Measurements from ENCODE around the gene SDHAF2. TPM values are rescaled to one million over a fixed set of nuclear protein-coding genes. Genes with fewer than 3 reads are reported as not detected.

The SDHAF2 gene
- total RNA-seq, 1 experiment from 2014 or later = 43.2 TPM

DNA sequence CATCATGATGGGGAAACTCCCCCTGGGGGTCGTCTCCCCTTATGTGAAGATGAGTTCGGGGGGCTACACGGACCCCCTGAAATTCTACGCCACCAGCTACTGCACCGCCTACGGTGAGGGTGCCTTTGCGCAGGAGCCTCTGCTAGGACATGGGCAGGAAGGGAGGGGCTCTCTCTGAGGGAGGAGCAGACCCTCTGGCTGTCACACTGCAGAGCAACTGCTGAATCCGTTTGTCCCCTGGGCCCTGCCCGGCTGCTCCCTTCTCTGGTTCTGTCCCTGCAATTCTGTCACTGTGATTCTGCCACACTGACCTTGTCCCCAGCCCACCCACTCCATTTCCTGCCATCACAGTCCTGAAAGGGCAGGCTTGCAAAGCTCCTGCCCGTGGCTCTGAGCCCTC is 51.9 kb downstream of the SDHAF2 start:
- DNase-seq (ENCODE audit: low read depth, low spot score) = no peak
- in situ Hi-C loops (cut with HindIII; ENCODE audit: low pct_unique_long_range_greater_than_20kb, low sequenced_read_pairs) = no loop called here
- ATAC-seq = no peak
- Histone ChIP-seq H3K4me3 (ENCODE audit: low read depth in 2 of 2, low read length in 2 of 2) (no peak overlapping the region), H3K9me3 (ENCODE audit: control insufficient read depth, insufficient read depth, low read depth, low read length) (no peaks in the 10 kb centered on the region), H3K27ac (ENCODE audit: low read length) (no peak overlapping the region), H3K4me1 (ENCODE audit: control insufficient read depth, insufficient read depth, low read length) (peaks cover 3% of the 10 kb centered on the region; the same call in 1 of the 2 replicates), H3K36me3 (ENCODE audit: control insufficient read depth, insufficient read depth, low read length) (no peaks in the 10 kb centered on the region), H3K27me3 (ENCODE audit: control insufficient read depth, insufficient read depth, low read length) (no peaks in the 10 kb centered on the region)
- no TSS peak for BruUV-seq (replicated peaks)
- intact Hi-C loops (cut with micrococcal nuclease; ENCODE audit: unreplicated experiment) = no loop called here
- TF ChIP-seq TCF7L2 (IDR thresholded peaks at IDR 0.05; ENCODE audit: low read depth, low read length) (no peak), SIN3A (IDR thresholded peaks at IDR 0.05; ENCODE audit: borderline replicate concordance, insufficient read depth, low read depth, low read length) (no peak), CTCF (IDR thresholded peaks at IDR 0.05) (no peak), POLR2AphosphoS5 (IDR thresholded peaks at IDR 0.05; ENCODE audit: low read depth, low read length) (no peak)
- TF ChIP-seq, protein P1, sequence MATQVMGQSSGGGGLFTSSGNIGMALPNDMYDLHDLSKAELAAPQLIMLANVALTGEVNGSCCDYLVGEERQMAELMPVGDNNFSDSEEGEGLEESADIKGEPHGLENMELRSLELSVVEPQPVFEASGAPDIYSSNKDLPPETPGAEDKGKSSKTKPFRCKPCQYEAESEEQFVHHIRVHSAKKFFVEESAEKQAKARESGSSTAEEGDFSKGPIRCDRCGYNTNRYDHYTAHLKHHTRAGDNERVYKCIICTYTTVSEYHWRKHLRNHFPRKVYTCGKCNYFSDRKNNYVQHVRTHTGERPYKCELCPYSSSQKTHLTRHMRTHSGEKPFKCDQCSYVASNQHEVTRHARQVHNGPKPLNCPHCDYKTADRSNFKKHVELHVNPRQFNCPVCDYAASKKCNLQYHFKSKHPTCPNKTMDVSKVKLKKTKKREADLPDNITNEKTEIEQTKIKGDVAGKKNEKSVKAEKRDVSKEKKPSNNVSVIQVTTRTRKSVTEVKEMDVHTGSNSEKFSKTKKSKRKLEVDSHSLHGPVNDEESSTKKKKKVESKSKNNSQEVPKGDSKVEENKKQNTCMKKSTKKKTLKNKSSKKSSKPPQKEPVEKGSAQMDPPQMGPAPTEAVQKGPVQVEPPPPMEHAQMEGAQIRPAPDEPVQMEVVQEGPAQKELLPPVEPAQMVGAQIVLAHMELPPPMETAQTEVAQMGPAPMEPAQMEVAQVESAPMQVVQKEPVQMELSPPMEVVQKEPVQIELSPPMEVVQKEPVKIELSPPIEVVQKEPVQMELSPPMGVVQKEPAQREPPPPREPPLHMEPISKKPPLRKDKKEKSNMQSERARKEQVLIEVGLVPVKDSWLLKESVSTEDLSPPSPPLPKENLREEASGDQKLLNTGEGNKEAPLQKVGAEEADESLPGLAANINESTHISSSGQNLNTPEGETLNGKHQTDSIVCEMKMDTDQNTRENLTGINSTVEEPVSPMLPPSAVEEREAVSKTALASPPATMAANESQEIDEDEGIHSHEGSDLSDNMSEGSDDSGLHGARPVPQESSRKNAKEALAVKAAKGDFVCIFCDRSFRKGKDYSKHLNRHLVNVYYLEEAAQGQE (IDR thresholded peaks at IDR 0.05; ENCODE audit: insufficient read depth in 1 of 2, low read depth in 2 of 2, low read length in 1 of 2) = no peak
- CTCF ChIA-PET = interaction anchor here (0.8 to 1.2 kb wide), 2 partner anchors 17 to 148 kb away, joined by 3 read pairs; no protein-coding TSS in a partner anchor
- POLR2A ChIA-PET = interaction anchor here (0.6 kb wide), 1 partner anchor 20 kb away, joined by 3 read pairs; no protein-coding TSS in a partner anchor

DNA sequence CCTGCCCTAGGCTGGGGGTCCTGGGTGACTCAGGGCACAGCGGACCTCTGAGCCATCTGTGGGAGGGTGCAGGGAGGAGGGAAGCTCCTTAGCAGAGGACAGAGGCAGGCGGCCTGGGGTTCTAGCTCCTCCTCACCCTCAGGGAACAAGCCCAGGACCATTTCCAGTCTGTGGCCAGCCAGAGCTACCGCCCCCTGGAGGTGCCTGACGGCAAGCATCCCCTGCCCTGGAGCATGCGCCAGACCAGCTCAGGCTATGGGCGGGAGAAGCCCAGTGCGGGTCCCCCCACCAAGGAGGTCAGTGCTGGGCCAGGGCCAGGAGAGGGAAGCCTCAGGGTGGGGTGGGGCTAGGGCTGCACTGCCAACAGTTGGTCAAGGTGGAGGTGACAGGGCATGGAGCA is 52.6 kb downstream of the SDHAF2 start:
- ChIA-PET POLR2A (interaction anchor here (0.6 kb wide), 1 partner anchor 31 kb away, joined by 4 read pairs; no protein-coding TSS in a partner anchor), CTCF (interaction anchor here (0.8 to 1.2 kb wide), 4 partner anchors 16 to 147 kb away, joined by 3 to 12 read pairs (median 4); no protein-coding TSS in a partner anchor)
- ATAC-seq (peak; percentile 47; the same call in 1 of the 2 replicates), DNase-seq (ENCODE audit: low read depth, low spot score) (no peak)
- no peaks in the 10 kb centered on the region for H3K27me3 ChIP-seq (ENCODE audit: control insufficient read depth, insufficient read depth, low read length)
- in situ Hi-C loops (cut with HindIII; ENCODE audit: low pct_unique_long_range_greater_than_20kb, low sequenced_read_pairs) (no loop called here), intact Hi-C loops (cut with micrococcal nuclease; ENCODE audit: unreplicated experiment) (no loop called here)
- H3K9me3 ChIP-seq (ENCODE audit: control insufficient read depth, insufficient read depth, low read depth, low read length) = no peaks in the 10 kb centered on the region
- TF ChIP-seq, protein P1 (IDR thresholded peaks at IDR 0.05; ENCODE audit: insufficient read depth in 1 of 2, low read depth in 2 of 2, low read length in 1 of 2) = no peak
- no peak for TF ChIP-seq TCF7L2 (IDR thresholded peaks at IDR 0.05; ENCODE audit: low read depth, low read length)
- no peak for TF ChIP-seq SIN3A (IDR thresholded peaks at IDR 0.05; ENCODE audit: borderline replicate concordance, insufficient read depth, low read depth, low read length)
- no peak for TF ChIP-seq POLR2AphosphoS5 (IDR thresholded peaks at IDR 0.05; ENCODE audit: low read depth, low read length)
- no peak; the same call in 1 of the 2 replicates for TF ChIP-seq CTCF (IDR thresholded peaks at IDR 0.05)
- H3K27ac ChIP-seq (ENCODE audit: low read length) = no peak overlapping the region
- no peaks in the 10 kb centered on the region for H3K36me3 ChIP-seq (ENCODE audit: control insufficient read depth, insufficient read depth, low read length)
- H3K4me3 ChIP-seq (ENCODE audit: low read depth in 2 of 2, low read length in 2 of 2) = no peak overlapping the region
- H3K4me1 ChIP-seq (ENCODE audit: control insufficient read depth, insufficient read depth, low read length) = peaks cover 3% of the 10 kb centered on the region; the same call in 1 of the 2 replicates
- no TSS peak for BruUV-seq (replicated peaks)

Data from Panc1 (cell line).